OCI-LY7 (cell line): ENCODE data around the gene MYMX.

Source experiments
- CTCF ChIP-seq: fragments of 200-600 bp; sonication (generic); conservative IDR thresholded peaks from 2 replicates; pipeline ENCODE4 v1.5.1; 2014; ENCODE audit warnings: mild to moderate bottlenecking, antibody characterized with exemption, low read length, moderate library complexity, mixed read lengths
- EZH2phosphoT487 ChIP-seq: fragments of 200-600 bp; sonication (generic); IDR thresholded peaks from 2 replicates; pipeline ENCODE4 v1.6.1; 2018; ENCODE audit warnings: low read depth, borderline replicate concordance, mild to moderate bottlenecking, mixed run types, antibody characterized with exemption, low read length, moderate library complexity, mixed read lengths

GRCh38 chr6:44180886-44181285 is 35.8 kb upstream of the MYMX start:
- TF ChIP-seq CTCF = no peak
- no peak for TF ChIP-seq EZH2phosphoT487
